ENCODE results near the gene PRR30.

DNA sequence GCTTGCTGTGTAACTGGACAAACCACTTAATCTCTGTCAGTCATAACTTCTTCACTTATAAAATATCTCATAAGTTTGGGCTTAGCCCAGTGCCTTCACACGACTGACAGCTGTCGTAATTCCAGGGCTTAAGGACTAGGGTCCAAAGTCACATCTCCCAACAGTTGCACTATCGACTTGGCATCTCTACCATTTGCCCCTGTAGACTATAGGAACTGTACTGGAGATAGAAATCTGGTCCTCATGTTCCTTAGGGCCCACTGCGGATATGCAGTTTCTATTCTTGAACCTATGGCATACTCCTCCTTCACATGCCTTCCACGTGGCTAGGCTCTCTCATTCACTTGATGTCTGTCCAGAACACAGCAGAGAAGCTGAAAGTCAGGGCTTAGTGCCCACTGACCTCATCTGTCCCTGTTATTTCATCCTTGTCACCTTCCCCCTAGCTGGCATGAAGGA lies 12.9 kb downstream of the PRR30 start:
- TF ChIP-seq POLR2A (IDR thresholded peaks at IDR 0.05) = no peak
- no peak for TF ChIP-seq CTCF (IDR thresholded peaks at IDR 0.05)

All from right lobe of liver (tissue), 4 donors.